Thymus (tissue), 11 donors: ENCODE results near the gene GPD1. TPM values are rescaled to one million over a fixed set of nuclear protein-coding genes. Genes with fewer than 3 reads are reported as not detected.

Source experiments
- DNase-seq, 9 donors: peaks; one replicate each; pipeline ENCODE4 v3.0.0-alpha.2; 2013; ENCODE audit warnings: low spot score in 9 of 9, low read depth in 6 of 9, missing footprints in 1 of 9
- H3K27ac ChIP-seq, 2 donors: one replicate each; pipeline ENCODE4 v1.5.1; 2013; ENCODE audit warnings: control low read depth in 1 of 2, low read depth in 1 of 2, low read length in 1 of 2, mild to moderate bottlenecking in 1 of 2, moderate library complexity in 1 of 2
- H3K27me3 ChIP-seq, 2 donors: one replicate each; pipeline ENCODE4 v1.5.1; 2013; ENCODE audit warnings: low read length in 1 of 2; ENCODE audit not compliant: control insufficient read depth in 2 of 2, insufficient read depth in 1 of 2
- H3K36me3 ChIP-seq, 2 donors: one replicate each; pipeline ENCODE4 v1.5.1; 2013; ENCODE audit warnings: low read length in 1 of 2, mild to moderate bottlenecking in 1 of 2, moderate library complexity in 1 of 2; ENCODE audit not compliant: control insufficient read depth in 2 of 2, insufficient read depth in 2 of 2
- H3K4me1 ChIP-seq, 2 donors: one replicate each; pipeline ENCODE4 v1.5.1; 2013; ENCODE audit warnings: low read length in 2 of 2; ENCODE audit not compliant: control insufficient read depth in 2 of 2, insufficient read depth in 2 of 2
- H3K4me3 ChIP-seq, 2 donors: one replicate each; pipeline ENCODE4 v1.5.1; 2013; ENCODE audit warnings: low read length in 2 of 2, control low read depth in 1 of 2, mild to moderate bottlenecking in 1 of 2
- H3K9me3 ChIP-seq, 2 donors: one replicate each; pipeline ENCODE4 v1.5.1; 2013; ENCODE audit warnings: low read length in 1 of 2, mild to moderate bottlenecking in 1 of 2; ENCODE audit not compliant: control insufficient read depth in 2 of 2, insufficient read depth in 1 of 2
- WGBS: extraction: QIAGEN DNeasy Blood & Tissue Kit; methylation state at CpG from one replicate; pipeline ENCODE4 v1.1.7; 2013; 5-methylcytosine and 5-hydroxymethylcytosine counted together
- polyA plus RNA-seq: library from polyadenylated mRNA; stranded (reverse); fragments of 200-250 nt; gene quantifications from one replicate; pipeline ENCODE4 v1.2.3, GENCODE V29; 2013
- total RNA-seq: library from RNA; stranded (reverse); fragments of 120-200 nt; gene quantifications from one replicate; pipeline ENCODE4 v1.2.4, GENCODE V29; 2013
- donor health status: healthy.

The GPD1 gene
- total and polyA plus RNA-seq, 2 donors: 0.38 to 1.0 TPM

DNA sequence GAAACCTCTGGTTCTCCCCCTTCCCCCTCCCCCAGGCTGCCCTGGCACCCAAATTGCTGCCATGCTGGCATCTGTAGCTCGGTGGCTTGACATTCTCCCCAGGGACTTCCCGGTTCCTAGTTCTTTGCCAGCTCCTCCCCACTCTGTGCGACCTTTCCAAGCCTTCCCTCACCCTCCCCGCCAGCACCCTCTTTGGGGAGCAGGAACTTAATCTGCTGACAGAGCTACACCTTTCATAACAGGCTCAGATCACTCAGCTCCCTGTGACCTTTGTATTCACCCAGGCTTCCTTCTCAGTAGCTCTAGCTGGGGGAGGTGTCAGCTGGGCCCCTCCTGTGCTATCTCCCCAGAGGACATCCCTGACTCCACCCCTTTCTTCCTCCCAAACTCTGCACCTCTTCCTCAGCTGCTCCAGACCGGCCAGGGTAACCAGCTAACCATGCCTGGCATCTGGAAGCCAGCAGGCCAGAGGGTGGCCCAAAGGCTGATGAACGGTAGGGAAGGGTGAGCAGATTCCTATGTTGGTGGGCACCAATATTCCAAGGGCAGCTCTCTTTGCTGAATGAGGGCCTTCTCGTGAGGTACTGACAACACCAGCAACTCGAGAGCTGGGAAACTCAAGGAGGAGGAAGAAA lies 6.4 kb downstream of the GPD1 start:
- H3K4me1 ChIP-seq: peaks cover 4 to 35% of the 10 kb centered on the region in 2 donors

DNA sequence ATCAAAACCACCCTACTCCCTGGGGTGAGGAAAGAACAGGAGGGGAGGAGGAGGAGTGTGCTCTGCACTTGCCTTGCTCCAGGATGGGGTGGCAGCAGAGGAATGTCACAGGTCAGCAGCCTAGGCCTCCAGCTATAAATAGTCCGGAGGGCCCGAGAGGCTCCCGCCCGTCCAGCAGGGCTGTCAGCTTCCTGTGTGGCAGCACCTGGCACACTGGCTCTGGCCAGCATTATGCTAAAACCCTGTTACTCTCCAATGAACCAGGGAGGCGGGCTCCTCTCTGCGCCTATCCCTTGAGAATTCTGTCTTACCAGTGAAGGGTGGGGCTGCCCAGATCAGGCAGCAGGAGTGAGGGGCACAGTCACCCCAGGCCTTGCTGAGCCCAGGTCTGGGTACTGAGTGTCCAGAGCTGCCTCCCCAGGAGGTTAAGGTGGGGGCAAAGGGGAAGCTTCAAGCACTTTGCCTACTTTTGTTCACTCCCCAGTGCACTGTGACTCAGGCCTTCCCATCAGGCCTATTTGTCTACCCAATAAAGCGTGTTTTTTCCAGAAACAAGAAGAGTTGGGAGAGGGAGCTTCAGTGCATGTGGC lies 7.0 kb downstream of the GPD1 start:
- no peaks in the 10 kb centered on the region for H3K27me3 ChIP-seq
- no peak overlapping the region for H3K4me3 ChIP-seq
- H3K9me3 ChIP-seq: no peaks in the 10 kb centered on the region
- peak overlapping the region; percentile 4 to 71 for H3K27ac ChIP-seq
- 67% methylated on average over 7 of the region's 7 CpGs for WGBS
- DNase-seq: no peak
- H3K36me3 ChIP-seq: peaks cover 0 to 4% of the 10 kb centered on the region in 2 donors
- H3K4me1 ChIP-seq: peaks cover 4 to 35% of the 10 kb centered on the region in 2 donors

More for the DNA sequence above, 6.4 kb downstream of the GPD1 start:
- no peaks in the 10 kb centered on the region for H3K27me3 ChIP-seq
- peak overlapping the region; percentile 56 to 78 for H3K27ac ChIP-seq
- WGBS: 85% methylated on average over 8 of the region's 8 CpGs
- peak in 1 of 9 donors; percentile 34 for DNase-seq
- no peaks in the 10 kb centered on the region for H3K9me3 ChIP-seq
- H3K36me3 ChIP-seq: no peaks in the 10 kb centered on the region
- H3K4me3 ChIP-seq: no peak overlapping the region

GRCh38 chr12:50111395-50111692 lies 7.5 kb downstream of the GPD1 start:
- Histone ChIP-seq H3K27ac (peak overlapping the region in 1 of 2 donors; percentile 58), H3K4me1 (peaks cover 4 to 35% of the 10 kb centered on the region in 2 donors), H3K9me3 (no peaks in the 10 kb centered on the region), H3K4me3 (peak overlapping the region in 1 of 2 donors; percentile 21), H3K36me3 (peaks cover 0 to 4% of the 10 kb centered on the region in 2 donors), H3K27me3 (no peaks in the 10 kb centered on the region)
- WGBS: 18% methylated on average over 19 of the region's 19 CpGs
- DNase-seq: no peak

DNA sequence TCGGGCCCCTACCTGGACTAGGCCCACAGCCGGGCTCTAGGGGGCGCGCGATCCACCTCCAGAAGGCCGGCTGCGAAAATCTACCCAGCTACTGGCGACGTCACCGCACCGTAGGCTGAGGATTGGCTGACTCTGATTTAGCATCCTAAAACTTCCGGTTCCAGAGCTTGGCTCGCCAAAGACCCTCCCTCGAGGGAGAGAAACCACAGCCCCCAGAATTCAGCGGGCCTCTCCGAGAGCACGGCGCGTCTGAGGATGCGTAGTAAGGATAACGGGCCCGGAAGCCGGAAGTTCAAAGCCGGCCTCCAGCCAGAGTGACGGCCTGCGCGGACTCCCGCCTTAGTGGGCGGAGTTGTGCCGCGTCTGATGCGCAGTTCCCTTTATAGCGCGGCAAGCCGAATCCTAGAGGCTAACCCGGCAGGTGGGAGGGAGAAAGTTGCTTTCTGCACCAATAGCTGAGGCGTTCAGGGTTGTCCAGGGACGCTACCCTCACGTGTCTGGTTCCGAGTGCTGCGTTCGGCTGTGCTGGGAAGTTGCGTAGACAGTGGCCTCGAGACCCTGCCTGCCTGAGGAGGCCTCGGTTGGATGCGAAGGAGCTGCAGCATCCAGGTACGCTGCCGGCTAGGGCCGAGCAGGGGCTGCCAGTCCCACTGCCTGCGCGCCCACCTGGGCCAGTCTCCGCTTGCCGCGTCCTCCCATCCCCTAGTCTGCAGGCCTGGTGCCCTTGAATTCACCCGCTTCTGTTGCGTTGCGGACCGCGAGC lies 8.1 kb downstream of the GPD1 start, which contains the start of gene COX14:
COX14 (plus strand) TSS at position 544 of the 763 bp plus-strand sequence. CDS start 7,808 bp downstream, outside the sequence.
- Histone ChIP-seq H3K4me3 (peak within 1 kb of the TSS; percentile 55 to 66), H3K36me3 (peaks cover 4% of the 10 kb centered on the region in 2 donors), H3K9me3 (no peaks in the 10 kb centered on the region), H3K27me3 (no peaks in the 10 kb centered on the region), H3K27ac (peak within 1 kb of the TSS; percentile 83 to 96), H3K4me1 (peaks cover 4 to 35% of the 10 kb centered on the region in 2 donors)
- DNase-seq: peak; percentile 98 to 99 (median 99)
- under 1% methylated on average over 59 of the region's 59 CpGs for WGBS

GRCh38 chr12:50112456-50113218 lies 8.8 kb downstream of the GPD1 start:
- 26% methylated on average over 26 of the region's 26 CpGs for WGBS
- no peaks in the 10 kb centered on the region for H3K9me3 ChIP-seq
- DNase-seq: peak in 4 of 9 donors; percentile 18 to 53 (median 28)
- H3K4me3 ChIP-seq: peak overlapping the region; percentile 55 to 66
- H3K4me1 ChIP-seq: peaks cover 4 to 35% of the 10 kb centered on the region in 2 donors
- H3K36me3 ChIP-seq: peaks cover 4 to 7% of the 10 kb centered on the region in 2 donors
- H3K27me3 ChIP-seq: no peaks in the 10 kb centered on the region
- H3K27ac ChIP-seq: peak overlapping the region; percentile 83 to 96

DNA sequence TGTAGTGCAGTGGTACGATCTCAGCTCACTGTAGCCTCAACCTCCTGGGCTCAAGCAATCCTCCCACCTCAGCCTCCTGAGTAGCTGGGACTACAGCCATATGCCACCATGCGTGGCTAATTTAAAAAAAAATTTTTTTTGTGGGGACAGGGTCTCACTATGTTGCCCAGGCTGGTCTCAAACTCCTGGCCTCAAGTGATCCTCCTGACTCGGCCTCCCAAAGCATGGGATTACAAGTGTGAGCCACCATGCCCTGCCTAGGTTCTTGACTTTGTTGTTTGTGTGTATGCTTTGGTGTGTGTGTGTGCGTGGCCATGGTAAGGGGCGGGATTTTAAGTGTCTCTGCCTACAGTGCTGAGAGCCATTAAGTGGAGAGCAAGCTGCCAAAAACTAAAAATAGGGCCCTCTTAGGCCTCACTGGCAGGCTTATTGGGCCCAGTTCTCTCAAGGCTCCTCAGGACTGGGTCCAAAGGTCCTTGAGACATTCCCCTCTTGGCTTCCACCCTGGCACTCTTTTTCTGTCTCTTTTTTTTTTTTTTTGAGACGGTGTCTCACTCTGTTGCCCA lies 13.3 kb downstream of the GPD1 start:
- Histone ChIP-seq H3K36me3 (peaks cover 32 to 33% of the 10 kb centered on the region in 2 donors), H3K9me3 (no peaks in the 10 kb centered on the region), H3K27me3 (no peaks in the 10 kb centered on the region), H3K4me3 (no peak overlapping the region), H3K27ac (no peak overlapping the region), H3K4me1 (peaks cover 4 to 12% of the 10 kb centered on the region in 2 donors)
- no peak for DNase-seq
- WGBS: 99% methylated on average over 6 of the region's 6 CpGs

GRCh38 chr12:50119387-50119786 lies 15.6 kb downstream of the GPD1 start:
- Histone ChIP-seq H3K36me3 (peaks cover 46 to 52% of the 10 kb centered on the region in 2 donors), H3K4me1 (no peaks in the 10 kb centered on the region)
- WGBS: 100% methylated on average over 2 of the region's 2 CpGs

DNA sequence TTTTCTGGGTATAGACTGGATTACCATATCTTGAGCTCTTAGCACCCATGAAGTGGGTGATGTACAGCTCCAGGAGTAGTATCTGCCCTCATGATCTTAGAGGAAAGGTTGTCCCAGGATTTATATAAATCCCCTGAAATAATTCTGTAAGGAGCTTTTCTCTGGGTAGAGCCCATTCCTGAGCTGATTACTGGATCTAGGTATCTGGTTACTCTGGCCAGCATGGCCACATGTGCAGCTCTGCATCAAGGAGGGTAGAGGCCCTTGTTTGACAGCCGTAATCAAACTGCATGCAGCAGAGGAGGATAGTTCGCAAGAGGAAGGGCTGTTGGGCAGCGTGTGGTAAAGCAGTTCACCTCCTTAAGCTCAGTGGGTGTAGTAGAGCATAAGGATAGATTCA lies 16.7 kb downstream of the GPD1 start:
- Histone ChIP-seq H3K4me3 (no peak overlapping the region), H3K36me3 (peaks cover 44 to 53% of the 10 kb centered on the region in 2 donors), H3K4me1 (peaks cover 3 to 8% of the 10 kb centered on the region in 2 donors), H3K9me3 (no peaks in the 10 kb centered on the region), H3K27ac (no peak overlapping the region), H3K27me3 (no peaks in the 10 kb centered on the region)
- no peak for DNase-seq
- 98% methylated on average over 3 of the region's 3 CpGs for WGBS

More at GRCh38 chr12:50119387-50119786, 15.6 kb downstream of the GPD1 start:
- Histone ChIP-seq H3K9me3 (no peaks in the 10 kb centered on the region), H3K4me3 (no peak overlapping the region), H3K27ac (no peak overlapping the region), H3K27me3 (no peaks in the 10 kb centered on the region)
- no peak for DNase-seq
